Activated T-cell treated with anti-CD3 and anti-CD28 coated beads, Interleukin-2, amount 50 U/mL, for 4 hours (primary cell): ENCODE results near the gene ZXDC. TPM values are rescaled to one million over a fixed set of nuclear protein-coding genes. Genes with fewer than 3 reads are reported as not detected.

ENCODE experiments used
- ATAC-seq, 2 donors: fragments of 200-7000 bp; cut with Tn5 transposase; one replicate each; pipeline ENCODE4 v1.10.0; 2021
- DNase-seq: peaks from one replicate; pipeline ENCODE4 v3.0.0-alpha.2; 2020
- H3K27me3 Mint-ChIP-seq: one replicate; pipeline ENCODE4 v1.8.0; 2021; ENCODE audit warnings: low read depth, mixed read lengths
- H3K36me3 Mint-ChIP-seq: one replicate; pipeline ENCODE4 v1.8.0; 2022; ENCODE audit warnings: mixed read lengths; ENCODE audit not compliant: insufficient read depth
- H3K4me1 Mint-ChIP-seq: one replicate; pipeline ENCODE4 v1.8.0; 2021; ENCODE audit warnings: low read depth, mixed read lengths
- H3K4me3 Mint-ChIP-seq: one replicate; pipeline ENCODE4 v1.8.0; 2021; ENCODE audit warnings: mild to moderate bottlenecking, moderate library complexity, mixed read lengths
- H3K9me3 Mint-ChIP-seq: one replicate; pipeline ENCODE4 v1.8.0; 2021; ENCODE audit warnings: mixed read lengths
- total RNA-seq, 3 donors: library from RNA; stranded (reverse); gene quantifications; one replicate each; pipeline ENCODE4 v1.2.1, GENCODE V29; 2021

ZXDC gene
- total RNA-seq, 3 donors from 2014 or later: 24.4 to 25.6 (median 25.6) TPM

DNA sequence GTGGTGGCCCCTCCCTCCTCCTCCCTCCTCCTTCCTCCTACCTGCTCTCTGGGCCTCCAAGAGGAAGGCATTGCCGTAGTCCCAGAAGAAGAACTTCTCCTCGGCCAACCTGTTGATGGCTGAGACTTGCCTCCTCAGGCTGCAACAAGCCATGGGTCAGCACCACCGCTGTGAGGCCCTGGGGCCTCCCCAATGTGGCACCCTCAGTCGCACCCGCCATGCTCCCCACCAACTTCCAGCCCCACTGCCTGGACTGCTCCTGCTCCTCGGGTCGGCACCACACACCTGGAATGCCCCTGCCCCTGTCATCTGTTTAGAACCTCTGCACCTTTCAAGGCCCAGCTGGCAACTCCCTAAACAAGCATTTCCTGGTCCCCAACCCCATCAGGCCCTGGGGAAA lies 24.3 kb upstream of the ZXDC start:
- no peak overlapping the region for H3K4me3 Mint-ChIP-seq
- peaks cover 2% of the 10 kb centered on the region for H3K27me3 Mint-ChIP-seq
- H3K36me3 Mint-ChIP-seq: no peaks in the 10 kb centered on the region
- no peak for ATAC-seq
- DNase-seq: no peak
- H3K9me3 Mint-ChIP-seq: no peaks in the 10 kb centered on the region
- H3K4me1 Mint-ChIP-seq: no peaks in the 10 kb centered on the region

- H3K4me1 Mint-ChIP-seq: no peaks in the 10 kb centered on the region
- ATAC-seq (no peak), DNase-seq (no peak)
- no peaks in the 10 kb centered on the region for H3K9me3 Mint-ChIP-seq
- no peak overlapping the region for H3K4me3 Mint-ChIP-seq
- H3K36me3 Mint-ChIP-seq: no peaks in the 10 kb centered on the region
- no peaks in the 10 kb centered on the region for H3K27me3 Mint-ChIP-seq
These were observed 23.7 kb upstream of the ZXDC start for GRCh38 chr3:126499401-126499800.

- no peaks in the 10 kb centered on the region for H3K36me3 Mint-ChIP-seq
- H3K4me1 Mint-ChIP-seq: peaks cover 2% of the 10 kb centered on the region
- DNase-seq: no peak
- no peaks in the 10 kb centered on the region for H3K27me3 Mint-ChIP-seq
- no peak overlapping the region for H3K4me3 Mint-ChIP-seq
- no peaks in the 10 kb centered on the region for H3K9me3 Mint-ChIP-seq
- ATAC-seq: no peak
These were observed 23.2 kb upstream of the ZXDC start for GRCh38 chr3:126498929-126499328.

DNA sequence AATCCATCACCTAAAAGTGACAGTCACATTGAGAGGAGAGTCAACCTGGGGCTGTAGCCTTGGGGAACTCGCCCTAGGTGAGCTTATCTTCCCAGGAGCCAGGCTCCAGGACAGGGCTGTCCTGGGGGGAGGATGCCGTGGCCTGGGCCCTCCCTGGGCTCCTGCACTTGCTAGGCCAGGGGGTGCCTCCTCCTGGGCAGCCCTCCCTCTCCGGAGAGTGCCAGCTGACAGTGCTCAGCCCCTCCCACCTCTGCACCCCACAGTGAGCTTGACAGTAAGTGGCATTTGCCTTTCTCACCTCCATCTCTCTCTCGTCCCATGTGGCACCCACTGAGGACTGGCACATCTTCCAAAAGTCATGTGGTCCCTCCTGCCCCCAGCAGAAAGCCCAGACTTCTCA lies 22.8 kb upstream of the ZXDC start:
- Mint-ChIP-seq H3K4me1 (peaks cover 2% of the 10 kb centered on the region), H3K4me3 (no peak overlapping the region), H3K36me3 (no peaks in the 10 kb centered on the region), H3K9me3 (no peaks in the 10 kb centered on the region), H3K27me3 (no peaks in the 10 kb centered on the region)
- DNase-seq: no peak
- no peak for ATAC-seq

- no peaks in the 10 kb centered on the region for H3K36me3 Mint-ChIP-seq
- no peak for DNase-seq
- H3K9me3 Mint-ChIP-seq: no peaks in the 10 kb centered on the region
- no peak overlapping the region for H3K4me3 Mint-ChIP-seq
- no peak for ATAC-seq
- no peaks in the 10 kb centered on the region for H3K27me3 Mint-ChIP-seq
- peaks cover 2% of the 10 kb centered on the region for H3K4me1 Mint-ChIP-seq
These were observed 22.3 kb upstream of the ZXDC start for GRCh38 chr3:126497956-126498355.

GRCh38 chr3:126496894-126497850 lies 21.5 kb upstream of the ZXDC start:
- Mint-ChIP-seq H3K4me3 (no peak overlapping the region), H3K36me3 (no peaks in the 10 kb centered on the region), H3K4me1 (peaks cover 2% of the 10 kb centered on the region), H3K9me3 (no peaks in the 10 kb centered on the region), H3K27me3 (no peaks in the 10 kb centered on the region)
- DNase-seq (no peak), ATAC-seq (no peak)

GRCh38 chr3:126495786-126496185 lies 20.1 kb upstream of the ZXDC start:
- Mint-ChIP-seq H3K4me3 (no peak overlapping the region), H3K9me3 (no peaks in the 10 kb centered on the region), H3K36me3 (no peaks in the 10 kb centered on the region), H3K27me3 (no peaks in the 10 kb centered on the region), H3K4me1 (peaks cover 2% of the 10 kb centered on the region)
- ATAC-seq (no peak), DNase-seq (no peak)

DNA sequence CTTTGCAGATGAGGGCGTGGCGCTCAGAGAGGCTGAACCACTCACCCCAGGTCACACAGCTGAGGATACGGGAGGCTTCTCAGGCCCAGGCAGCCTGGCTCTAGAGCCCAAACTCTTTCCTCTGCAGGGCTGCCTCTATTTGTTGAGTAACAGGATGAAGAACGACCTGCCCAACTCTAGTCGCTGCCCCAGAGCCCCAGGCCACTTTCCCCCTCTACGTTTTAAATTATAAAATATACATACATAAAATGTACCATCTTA lies 19.2 kb upstream of the ZXDC start:
- ATAC-seq (no peak), DNase-seq (no peak)
- Mint-ChIP-seq H3K4me3 (no peak overlapping the region), H3K36me3 (no peaks in the 10 kb centered on the region), H3K27me3 (no peaks in the 10 kb centered on the region), H3K4me1 (peaks cover 2% of the 10 kb centered on the region), H3K9me3 (no peaks in the 10 kb centered on the region)

- ATAC-seq (no peak), DNase-seq (no peak)
- Mint-ChIP-seq H3K4me1 (peaks cover 2% of the 10 kb centered on the region), H3K4me3 (no peak overlapping the region), H3K9me3 (no peaks in the 10 kb centered on the region), H3K27me3 (no peaks in the 10 kb centered on the region), H3K36me3 (no peaks in the 10 kb centered on the region)
These were observed 18.7 kb upstream of the ZXDC start for GRCh38 chr3:126494204-126494969.

- Mint-ChIP-seq H3K27me3 (no peaks in the 10 kb centered on the region), H3K9me3 (no peaks in the 10 kb centered on the region), H3K4me1 (peaks cover 2% of the 10 kb centered on the region), H3K4me3 (no peak overlapping the region), H3K36me3 (no peaks in the 10 kb centered on the region)
- no peak for DNase-seq
- ATAC-seq: no peak
These were observed 18.0 kb upstream of the ZXDC start for GRCh38 chr3:126493739-126494138.

- DNase-seq (no peak), ATAC-seq (no peak)
- H3K9me3 Mint-ChIP-seq: no peaks in the 10 kb centered on the region
- H3K36me3 Mint-ChIP-seq: no peaks in the 10 kb centered on the region
- H3K4me3 Mint-ChIP-seq: no peak overlapping the region
- H3K27me3 Mint-ChIP-seq: no peaks in the 10 kb centered on the region
- H3K4me1 Mint-ChIP-seq: peaks cover 2% of the 10 kb centered on the region
These were observed 17.4 kb upstream of the ZXDC start for GRCh38 chr3:126493051-126493450.

GRCh38 chr3:126491221-126492013 lies 15.7 kb upstream of the ZXDC start:
- H3K9me3 Mint-ChIP-seq: no peaks in the 10 kb centered on the region

GRCh38 chr3:126490619-126491018 lies 14.9 kb upstream of the ZXDC start:
- ATAC-seq: no peak
- H3K4me3 Mint-ChIP-seq: no peak overlapping the region

More at GRCh38 chr3:126491221-126492013, 15.7 kb upstream of the ZXDC start:
- Mint-ChIP-seq H3K4me3 (no peak overlapping the region), H3K36me3 (no peaks in the 10 kb centered on the region), H3K4me1 (peaks cover 11% of the 10 kb centered on the region), H3K27me3 (no peaks in the 10 kb centered on the region)
- ATAC-seq: no peak
- DNase-seq: no peak

DNA sequence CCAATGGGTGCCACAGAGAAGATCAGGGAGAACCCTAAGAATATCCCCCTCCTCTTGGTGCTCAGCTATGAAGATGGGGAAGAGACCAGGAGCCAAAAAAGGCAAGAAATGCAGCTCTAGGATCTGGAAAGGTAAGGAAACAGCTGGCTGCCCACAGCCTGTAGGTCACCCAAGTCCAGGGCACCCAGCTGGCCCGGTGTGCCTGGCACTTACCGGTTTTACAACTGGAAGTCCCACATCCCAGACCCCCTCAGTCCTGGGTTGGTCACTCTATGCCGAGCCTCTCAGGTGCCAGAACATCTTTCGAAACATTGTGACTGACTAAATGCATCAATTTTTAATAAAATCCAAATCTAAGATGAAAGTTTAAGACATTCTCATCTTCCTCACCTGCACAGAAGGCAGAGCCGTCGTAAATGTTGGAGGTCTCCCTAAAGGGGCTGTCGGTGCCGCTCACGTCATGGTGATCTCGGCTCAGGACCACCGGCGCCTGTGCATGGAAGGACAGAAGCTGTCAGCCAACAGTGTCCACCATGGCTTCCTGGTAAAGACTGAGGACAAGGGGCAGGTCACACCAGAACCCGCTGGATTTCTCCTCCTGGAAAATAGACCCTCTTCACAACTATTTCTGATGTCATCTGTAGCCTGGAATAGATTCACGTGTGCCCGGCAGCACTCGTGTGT lies 13.3 kb upstream of the ZXDC start:
- DNase-seq (no peak), ATAC-seq (no peak)
- no peaks in the 10 kb centered on the region for H3K9me3 Mint-ChIP-seq
- H3K4me3 Mint-ChIP-seq: no peak overlapping the region
- peaks cover 11% of the 10 kb centered on the region for H3K4me1 Mint-ChIP-seq
- no peaks in the 10 kb centered on the region for H3K36me3 Mint-ChIP-seq
- H3K27me3 Mint-ChIP-seq: no peaks in the 10 kb centered on the region

More at GRCh38 chr3:126490619-126491018, 14.9 kb upstream of the ZXDC start:
- H3K4me1 Mint-ChIP-seq: peaks cover 13% of the 10 kb centered on the region
- no peaks in the 10 kb centered on the region for H3K27me3 Mint-ChIP-seq
- H3K9me3 Mint-ChIP-seq: no peaks in the 10 kb centered on the region
- no peak for DNase-seq
- H3K36me3 Mint-ChIP-seq: no peaks in the 10 kb centered on the region
